Measurements from ENCODE around the gene CEP19. TPM values are rescaled to one million over a fixed set of nuclear protein-coding genes. Genes with fewer than 3 reads are reported as not detected.

Gene CEP19
- total and polyA plus RNA-seq, 2 of the 4 experiments (the other 2 are of a cell fraction): 1.1 to 1.4 TPM

DNA sequence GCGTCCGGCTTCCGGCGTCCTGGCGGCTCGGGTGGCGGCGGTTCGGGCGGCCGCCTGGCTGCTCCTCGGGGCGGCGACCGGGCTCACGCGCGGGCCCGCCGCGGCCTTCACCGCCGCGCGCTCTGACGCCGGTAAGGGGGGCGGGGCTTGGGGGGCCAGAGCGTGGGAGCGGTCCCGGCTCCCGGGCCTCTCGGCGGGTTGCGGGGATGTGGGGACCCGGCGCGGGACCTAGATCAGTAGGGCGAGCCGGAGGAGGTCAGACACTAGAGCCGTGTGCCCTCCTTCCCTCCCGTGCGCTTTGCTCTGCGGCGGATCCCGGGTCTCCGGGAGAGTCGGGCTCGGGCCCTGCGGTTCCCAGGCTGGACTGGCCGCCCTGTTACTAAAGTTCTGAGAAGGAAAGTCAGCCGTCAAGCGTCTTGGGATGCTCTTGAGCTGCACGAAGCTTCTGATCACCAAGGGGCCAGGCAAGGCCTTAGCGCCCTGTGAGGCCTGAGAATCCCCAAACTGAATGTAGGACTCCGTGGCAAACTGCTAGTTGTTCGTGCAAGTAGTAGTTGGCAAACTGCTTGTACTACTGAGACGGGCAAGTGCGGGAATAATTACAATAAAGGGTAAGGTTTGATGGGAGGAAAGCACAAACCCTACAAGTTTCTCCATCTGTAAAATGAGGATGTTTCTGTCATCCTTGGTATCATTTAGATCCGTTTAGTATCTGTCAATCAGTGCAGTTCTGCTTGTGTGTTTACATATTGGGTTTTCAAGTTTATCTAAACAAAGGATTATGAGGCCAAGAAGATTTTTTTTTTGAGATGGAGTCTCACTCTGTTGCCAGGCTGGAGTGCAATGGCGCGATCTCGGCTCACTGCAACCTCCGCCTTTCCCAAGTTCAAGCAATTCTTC is 714 bp upstream of the CEP19 start (continued):
- TF ChIP-seq, protein P1, sequence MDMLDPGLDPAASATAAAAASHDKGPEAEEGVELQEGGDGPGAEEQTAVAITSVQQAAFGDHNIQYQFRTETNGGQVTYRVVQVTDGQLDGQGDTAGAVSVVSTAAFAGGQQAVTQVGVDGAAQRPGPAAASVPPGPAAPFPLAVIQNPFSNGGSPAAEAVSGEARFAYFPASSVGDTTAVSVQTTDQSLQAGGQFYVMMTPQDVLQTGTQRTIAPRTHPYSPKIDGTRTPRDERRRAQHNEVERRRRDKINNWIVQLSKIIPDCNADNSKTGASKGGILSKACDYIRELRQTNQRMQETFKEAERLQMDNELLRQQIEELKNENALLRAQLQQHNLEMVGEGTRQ (IDR thresholded peaks at IDR 0.05; ENCODE audit: low read depth, low read length): no peak

DNA sequence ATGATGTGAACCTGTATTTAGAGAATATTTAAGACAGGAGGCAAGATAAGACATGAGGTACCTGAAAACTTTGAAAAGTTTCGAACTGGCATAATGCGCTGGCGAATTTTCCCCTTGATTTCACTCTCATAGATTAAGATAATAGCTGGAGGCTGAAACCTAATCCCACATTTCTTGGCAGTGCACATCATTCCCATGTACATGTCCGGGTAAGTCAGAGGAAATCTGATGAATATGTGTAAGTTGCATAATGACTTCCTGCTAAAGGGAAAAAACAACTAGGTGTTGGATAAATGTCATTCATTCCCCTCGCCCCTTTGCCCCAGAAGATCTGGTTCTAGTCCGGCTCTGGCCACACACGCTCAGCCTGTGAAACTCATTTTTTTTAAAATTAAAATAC is 3.6 kb downstream of the CEP19 start:
- H3K9me3 ChIP-seq (ENCODE audit: control insufficient read depth, insufficient read depth, low read length): no peaks in the 10 kb centered on the region
- no peak overlapping the region for H4K8ac ChIP-seq (ENCODE audit: low read depth in 2 of 2, low read length in 2 of 2)
- H3K36me3 ChIP-seq (ENCODE audit: control insufficient read depth, insufficient read depth, low read length): no peaks in the 10 kb centered on the region
- no peak overlapping the region for H4K5ac ChIP-seq (ENCODE audit: low read depth, low read length)
- H2AK5ac ChIP-seq (ENCODE audit: low read depth, low read length): no peak overlapping the region
- no peak overlapping the region for H2BK15ac ChIP-seq (ENCODE audit: low read depth, low read length)
- H3K18ac ChIP-seq (ENCODE audit: low read depth, low read length): no peak overlapping the region
- no peak overlapping the region for H2AK9ac ChIP-seq (replicated peaks; ENCODE audit: low read depth, low read length, poor library complexity)
- ChIA-PET CTCF (interaction anchor here (0.6 to 0.8 kb wide), 2 partner anchors 59 to 220 kb away, joined by 3 to 6 read pairs; no protein-coding TSS in a partner anchor), POLR2A (ENCODE audit: unreplicated experiment) (no interaction called here)
- no TSS peak for BruUV-seq (replicated peaks)
- H3K4me3 ChIP-seq (ENCODE audit: insufficient read depth, low read depth, low read length): no peak overlapping the region
- no peak for ATAC-seq (ENCODE audit: low read depth)
- no peak overlapping the region for H3K4ac ChIP-seq (ENCODE audit: low read depth, low read length)
- H3K27ac ChIP-seq (ENCODE audit: insufficient read depth, low read length): no peak overlapping the region
- no peak overlapping the region for H3K14ac ChIP-seq (replicated peaks; ENCODE audit: low read depth, low read length)
- H3K79me1 ChIP-seq (ENCODE audit: low read depth in 1 of 2, low read length in 2 of 2): peaks cover 4 to 16% of the 10 kb centered on the region in 2 experiments; a peak in 1 of 4 replicates
- H2BK5ac ChIP-seq (ENCODE audit: low read depth, low read length, poor library complexity, severe bottlenecking): no peak overlapping the region
- H2BK20ac ChIP-seq (ENCODE audit: low read depth, low read length): no peak overlapping the region
- no peak overlapping the region for H3K9ac ChIP-seq (ENCODE audit: low read depth, low read length)
- no peaks in the 10 kb centered on the region for H3K27me3 ChIP-seq (ENCODE audit: control insufficient read depth, insufficient read depth, low read length)
- no peak overlapping the region for H3K56ac ChIP-seq (ENCODE audit: extremely low read depth, insufficient read depth, low read length)
- 0 out of 2 replicates have a peak, but pooled peaks cover 2% of the 10 kb centered on the region for H3K4me1 ChIP-seq (ENCODE audit: control insufficient read depth, insufficient read depth, low read length)
- no peaks in the 10 kb centered on the region for H3K9me1 ChIP-seq (ENCODE audit: insufficient read depth, low read length)
- dilution Hi-C loops (cut with HindIII; ENCODE audit: low sequenced_read_pairs, unreplicated experiment): no loop called here
- no CpG with 5 or more reads among the region's 7 CpGs for WGBS, 2 experiments (ENCODE audit: extremely low coverage in 2 of 2, insufficient read length in 1 of 2)
- H3K4me2 ChIP-seq (ENCODE audit: low read depth, low read length): no peak overlapping the region
- H2AFZ ChIP-seq (replicated peaks; ENCODE audit: low read length, poor library complexity): no peak overlapping the region
- H3K23ac ChIP-seq (ENCODE audit: low read depth, low read length): no peak overlapping the region
- no peaks in the 10 kb centered on the region for H4K20me1 ChIP-seq (ENCODE audit: insufficient read depth, low read length)
- no peak for DNase-seq
- in situ Hi-C loops (cut with MboI; ENCODE audit: low sequenced_read_pairs): no loop called here
- H2BK120ac ChIP-seq (ENCODE audit: low read depth, low read length): no peak overlapping the region
- no peak overlapping the region for H4K91ac ChIP-seq (ENCODE audit: insufficient read depth, low read depth, low read length)
- intact Hi-C loops (cut with micrococcal nuclease): no loop called here
- TF ChIP-seq, protein P2, sequence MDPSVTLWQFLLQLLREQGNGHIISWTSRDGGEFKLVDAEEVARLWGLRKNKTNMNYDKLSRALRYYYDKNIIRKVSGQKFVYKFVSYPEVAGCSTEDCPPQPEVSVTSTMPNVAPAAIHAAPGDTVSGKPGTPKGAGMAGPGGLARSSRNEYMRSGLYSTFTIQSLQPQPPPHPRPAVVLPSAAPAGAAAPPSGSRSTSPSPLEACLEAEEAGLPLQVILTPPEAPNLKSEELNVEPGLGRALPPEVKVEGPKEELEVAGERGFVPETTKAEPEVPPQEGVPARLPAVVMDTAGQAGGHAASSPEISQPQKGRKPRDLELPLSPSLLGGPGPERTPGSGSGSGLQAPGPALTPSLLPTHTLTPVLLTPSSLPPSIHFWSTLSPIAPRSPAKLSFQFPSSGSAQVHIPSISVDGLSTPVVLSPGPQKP (IDR thresholded peaks at IDR 0.05; ENCODE audit: borderline replicate concordance, low read depth, low read length): no peak
- no peak for TF ChIP-seq RCOR1 (IDR thresholded peaks at IDR 0.05; ENCODE audit: insufficient replicate concordance, low read length)
- no peak for TF ChIP-seq POLR2A (IDR thresholded peaks at IDR 0.05; ENCODE audit: low read depth, low read length)
- TF ChIP-seq RAD21 (IDR thresholded peaks at IDR 0.05; ENCODE audit: low read length): no peak
- TF ChIP-seq, protein P1 (IDR thresholded peaks at IDR 0.05; ENCODE audit: low read depth, low read length): no peak
- TF ChIP-seq CHD1 (IDR thresholded peaks at IDR 0.05; ENCODE audit: low read depth, low read length): no peak
- no peak for TF ChIP-seq NFE2L2 (IDR thresholded peaks at IDR 0.05; ENCODE audit: low read depth, low read length)
- TF ChIP-seq RFX5 (IDR thresholded peaks at IDR 0.05; ENCODE audit: low read depth, low read length): no peak
- no peak for TF ChIP-seq MXI1 (IDR thresholded peaks at IDR 0.05; ENCODE audit: borderline replicate concordance, low read depth, low read length)
- no peak for TF ChIP-seq MAZ (IDR thresholded peaks at IDR 0.05; ENCODE audit: borderline replicate concordance, low read depth, low read length)
- TF ChIP-seq FOS (IDR thresholded peaks at IDR 0.05; ENCODE audit: low read depth, low read length): no peak
- no peak for TF ChIP-seq BHLHE40 (IDR thresholded peaks at IDR 0.05; ENCODE audit: low read depth, low read length)
- TF ChIP-seq MAFK (IDR thresholded peaks at IDR 0.05; ENCODE audit: low read depth, low read length): no peak
- TF ChIP-seq SMC3 (IDR thresholded peaks at IDR 0.05; ENCODE audit: low read depth, low read length): no peak

Data from IMR-90 (cell line).